Effector memory CD8-positive, alpha-beta T cell (primary cell): ENCODE results near the gene ZNF138.
"Not testable (repeated sequence)": the region's sequence is repeated elsewhere in the genome, so short reads cannot be mapped to it uniquely, and the experiment has no call there.

Experiments used
- ATAC-seq: fragments of 150-1000 bp; cut with Tn5 transposase; replicated peaks from 2 replicates; pipeline ENCODE4 v1.10.0; 2021; ENCODE audit warnings: mild to moderate bottlenecking, moderate library complexity
- DNase-seq, 3 experiments: peaks; one replicate each; pipeline ENCODE4 v3.0.0; 2021
- H3K27ac Mint-ChIP-seq, 2 donors: one replicate each; pipeline ENCODE4 v1.8.0; 2022; ENCODE audit warnings: mild to moderate bottlenecking in 2 of 2, mixed read lengths in 2 of 2, moderate library complexity in 2 of 2
- H3K27me3 Mint-ChIP-seq, 2 donors: one replicate each; pipeline ENCODE4 v1.8.0; 2022; ENCODE audit warnings: mixed read lengths in 2 of 2
- H3K36me3 Mint-ChIP-seq: one replicate; pipeline ENCODE4 v1.8.0; 2022; ENCODE audit warnings: mild to moderate bottlenecking, moderate library complexity, mixed read lengths; ENCODE audit not compliant: insufficient read depth
- H3K4me1 Mint-ChIP-seq, 2 donors: one replicate each; pipeline ENCODE4 v1.8.0; 2022; ENCODE audit warnings: low read depth in 2 of 2, mixed read lengths in 2 of 2
- H3K4me3 Mint-ChIP-seq, 2 donors: one replicate each; pipeline ENCODE4 v1.8.0; 2022; ENCODE audit warnings: mild to moderate bottlenecking in 2 of 2, mixed read lengths in 2 of 2, moderate library complexity in 2 of 2
- H3K9me3 Mint-ChIP-seq, 2 donors: one replicate each; pipeline ENCODE4 v1.8.0; 2022; ENCODE audit warnings: mixed read lengths in 2 of 2
- total RNA-seq, 9 experiments: gene quantifications; one replicate each; lab custom pipeline; 2026; lab: John Stamatoyannopoulos, UW

The ZNF138 gene
- 9.4 to 36.4 (median 14.3) reads per million in 9 experiments for total RNA-seq

DNA sequence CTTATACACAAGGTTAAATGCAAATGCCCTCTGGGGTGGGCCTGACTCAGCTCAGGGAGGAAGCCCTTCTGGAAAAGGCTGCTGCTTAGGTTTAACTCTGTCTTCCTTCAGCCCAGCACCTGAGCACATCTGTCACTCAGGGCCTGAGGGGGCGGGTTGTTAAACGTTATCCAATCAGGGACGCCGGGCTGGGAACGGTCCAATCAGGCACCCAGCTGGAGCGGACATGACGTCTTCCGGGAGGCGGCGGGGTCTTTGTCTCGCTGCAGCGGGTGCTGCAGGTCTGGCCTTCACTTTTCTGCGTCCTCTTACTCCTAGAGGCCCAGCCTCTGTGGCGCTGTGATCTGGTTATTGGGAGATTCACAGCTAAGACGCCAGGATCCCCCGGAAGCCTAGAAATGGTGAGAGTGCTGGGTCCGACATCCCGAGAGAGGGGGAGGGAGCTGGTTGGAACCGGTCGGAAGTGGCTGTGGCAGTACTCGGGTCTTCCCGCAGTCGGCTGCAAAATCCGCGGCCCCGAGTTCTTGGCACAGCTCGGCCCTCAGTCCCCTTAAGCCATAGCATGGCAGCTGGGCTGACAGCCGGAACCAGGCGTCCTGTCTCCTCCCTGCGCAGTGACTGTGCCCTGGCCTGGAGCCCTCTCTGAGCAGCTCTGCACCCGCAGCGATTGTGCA is at the start of gene ZNF138:
Gene ZNF138 (plus strand): TSS at position 258 of the 674 bp plus-strand sequence. CDS start 141 bp downstream, at position 399.
- DNase-seq, result peak; percentile 89 to 93 (median 91)
- ATAC-seq, result peak; percentile 98
- Mint-ChIP-seq H3K4me3 (peak within 1 kb of the TSS; percentile 98), H3K4me1 (peaks cover 10 to 18% of the 10 kb centered on the region in 2 donors), H3K36me3 (peaks cover 22% of the 10 kb centered on the region), H3K27ac (peak within 1 kb of the TSS; percentile 99), H3K27me3 (no peaks in the 10 kb centered on the region), H3K9me3 (no peaks in the 10 kb centered on the region)

DNA sequence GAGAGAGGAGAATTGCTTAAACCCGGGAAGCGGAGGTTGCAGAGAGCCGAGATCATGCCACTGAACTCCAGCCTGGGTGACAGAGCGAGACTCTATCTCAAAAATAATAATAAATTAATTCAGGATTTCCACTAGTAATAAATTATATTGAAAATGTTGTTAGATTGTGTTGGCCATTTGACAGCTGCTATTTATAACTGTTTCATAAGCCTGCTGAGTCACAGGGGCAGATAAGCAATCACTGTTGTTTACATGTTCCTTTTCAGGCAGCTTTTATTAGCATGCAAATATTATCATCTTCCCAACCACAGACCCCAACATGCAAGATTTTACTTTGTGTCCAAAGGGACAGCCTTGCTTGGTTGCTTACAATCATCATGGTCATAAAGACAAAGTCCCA is 49.5 kb upstream of the ZNF138 start:
- no peaks in the 10 kb centered on the region for H3K9me3 Mint-ChIP-seq
- ATAC-seq, result no peak
- H3K4me3 Mint-ChIP-seq, result no peak overlapping the region
- H3K36me3 Mint-ChIP-seq, result no peaks in the 10 kb centered on the region
- DNase-seq, result no peak
- H3K27me3 Mint-ChIP-seq, result no peaks in the 10 kb centered on the region
- no peaks in the 10 kb centered on the region for H3K4me1 Mint-ChIP-seq
- no peak overlapping the region for H3K27ac Mint-ChIP-seq

DNA sequence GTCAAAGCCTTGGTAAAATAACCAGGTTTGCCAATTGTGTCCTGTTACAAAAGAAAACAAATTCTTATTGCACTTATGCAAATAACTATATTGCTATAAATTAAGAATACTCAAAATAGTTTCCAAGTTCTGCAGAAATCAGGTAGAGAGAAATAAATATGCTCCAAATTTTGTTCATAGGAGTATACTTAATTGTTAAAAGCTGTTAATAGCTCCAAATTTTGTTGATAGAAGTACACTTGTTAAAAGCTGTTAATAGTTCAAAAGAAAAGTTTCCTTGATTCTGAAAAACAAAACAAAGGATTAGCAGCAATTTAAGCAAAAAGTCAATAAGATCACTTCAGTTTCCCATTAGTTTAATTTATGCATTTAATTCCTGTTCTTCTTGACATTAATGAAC is 46.4 kb upstream of the ZNF138 start:
- Mint-ChIP-seq H3K27ac (no peak overlapping the region), H3K36me3 (no peaks in the 10 kb centered on the region), H3K4me3 (no peak overlapping the region), H3K4me1 (no peaks in the 10 kb centered on the region), H3K27me3 (no peaks in the 10 kb centered on the region), H3K9me3 (no peaks in the 10 kb centered on the region)
- no peak for DNase-seq
- no peak for ATAC-seq

GRCh38 chr7:64753032-64753431 is 41.2 kb upstream of the ZNF138 start:
- no peaks in the 10 kb centered on the region for H3K36me3 Mint-ChIP-seq
- ATAC-seq, result no peak
- no peaks in the 10 kb centered on the region for H3K9me3 Mint-ChIP-seq
- no peak for DNase-seq
- H3K4me1 Mint-ChIP-seq, result no peaks in the 10 kb centered on the region
- H3K27me3 Mint-ChIP-seq, result no peaks in the 10 kb centered on the region
- no peak overlapping the region for H3K27ac Mint-ChIP-seq
- no peak overlapping the region for H3K4me3 Mint-ChIP-seq

DNA sequence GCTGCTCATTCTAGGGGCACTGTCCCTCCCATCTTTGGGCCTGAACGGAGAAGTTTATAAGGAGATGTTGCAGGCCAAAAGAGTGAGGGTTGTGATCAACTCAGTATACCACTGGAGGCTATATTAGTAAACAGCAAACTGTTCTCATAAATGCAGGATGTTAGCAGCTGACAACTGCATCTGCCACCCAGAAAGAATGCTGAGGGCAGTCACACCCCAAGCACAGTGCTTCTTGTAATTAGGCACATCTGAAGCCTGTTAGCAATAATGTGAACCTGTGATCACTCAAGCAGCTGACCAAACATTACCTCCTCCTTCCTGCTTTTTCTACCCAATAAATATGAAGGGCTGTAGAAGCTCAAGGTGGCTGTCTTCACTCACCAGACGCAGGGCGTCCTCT is 38.4 kb upstream of the ZNF138 start:
- no peaks in the 10 kb centered on the region for H3K4me1 Mint-ChIP-seq
- H3K4me3 Mint-ChIP-seq, result no peak overlapping the region
- H3K9me3 Mint-ChIP-seq, result no peaks in the 10 kb centered on the region
- no peaks in the 10 kb centered on the region for H3K36me3 Mint-ChIP-seq
- H3K27me3 Mint-ChIP-seq, result no peaks in the 10 kb centered on the region
- DNase-seq (no peak), ATAC-seq (no peak)
- no peak overlapping the region for H3K27ac Mint-ChIP-seq

DNA sequence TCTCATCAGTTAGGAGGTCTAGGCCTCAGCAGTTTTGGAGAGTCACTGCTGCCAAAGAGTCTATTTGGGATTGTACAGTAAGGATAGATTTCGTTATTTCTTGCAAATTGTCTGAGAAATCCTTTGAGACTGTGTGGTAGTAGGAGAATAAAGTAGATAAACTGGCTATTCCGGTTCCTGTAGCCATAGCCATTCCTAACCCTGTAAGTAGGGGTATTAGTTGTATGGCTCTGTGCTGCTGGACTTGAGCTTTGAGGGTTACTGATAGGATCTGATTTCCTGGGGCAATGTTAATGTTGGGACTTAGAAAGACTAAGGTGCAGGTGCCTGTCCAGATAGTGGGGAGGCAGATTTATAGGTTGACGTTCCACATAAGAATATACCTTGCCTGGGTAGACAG is 36.1 kb upstream of the ZNF138 start:
- Mint-ChIP-seq H3K4me1 (no peaks in the 10 kb centered on the region), H3K27ac (no peak overlapping the region), H3K27me3 (no peaks in the 10 kb centered on the region), H3K9me3 (no peaks in the 10 kb centered on the region), H3K36me3 (no peaks in the 10 kb centered on the region), H3K4me3 (no peak overlapping the region)
- DNase-seq, result no peak
- no peak for ATAC-seq

DNA sequence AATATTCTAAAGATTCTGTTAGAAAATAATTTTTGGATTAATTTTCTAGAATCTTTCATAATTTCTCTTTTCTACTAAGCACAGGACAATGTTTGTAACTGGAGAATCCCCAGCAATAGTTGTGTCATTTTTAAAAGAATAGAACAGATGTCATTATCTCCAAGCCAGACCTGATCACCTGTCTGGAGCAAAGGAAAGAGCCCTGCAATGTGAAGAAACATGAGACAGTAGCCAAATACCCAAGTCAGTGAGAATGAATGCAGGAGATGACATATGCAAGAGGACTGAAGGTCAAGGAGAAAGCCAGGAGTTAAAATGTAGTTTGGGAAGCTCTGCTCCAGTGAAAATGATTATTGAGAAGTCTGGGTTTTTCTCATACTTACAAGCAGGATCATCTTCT is 25.4 kb upstream of the ZNF138 start:
- H3K4me1 Mint-ChIP-seq, result peaks cover 0 to under 1% of the 10 kb centered on the region in 2 donors
- DNase-seq (no peak), ATAC-seq (no peak)
- no peak overlapping the region for H3K27ac Mint-ChIP-seq
- H3K9me3 Mint-ChIP-seq, result no peaks in the 10 kb centered on the region
- H3K36me3 Mint-ChIP-seq, result no peaks in the 10 kb centered on the region
- no peaks in the 10 kb centered on the region for H3K27me3 Mint-ChIP-seq
- H3K4me3 Mint-ChIP-seq, result no peak overlapping the region

DNA sequence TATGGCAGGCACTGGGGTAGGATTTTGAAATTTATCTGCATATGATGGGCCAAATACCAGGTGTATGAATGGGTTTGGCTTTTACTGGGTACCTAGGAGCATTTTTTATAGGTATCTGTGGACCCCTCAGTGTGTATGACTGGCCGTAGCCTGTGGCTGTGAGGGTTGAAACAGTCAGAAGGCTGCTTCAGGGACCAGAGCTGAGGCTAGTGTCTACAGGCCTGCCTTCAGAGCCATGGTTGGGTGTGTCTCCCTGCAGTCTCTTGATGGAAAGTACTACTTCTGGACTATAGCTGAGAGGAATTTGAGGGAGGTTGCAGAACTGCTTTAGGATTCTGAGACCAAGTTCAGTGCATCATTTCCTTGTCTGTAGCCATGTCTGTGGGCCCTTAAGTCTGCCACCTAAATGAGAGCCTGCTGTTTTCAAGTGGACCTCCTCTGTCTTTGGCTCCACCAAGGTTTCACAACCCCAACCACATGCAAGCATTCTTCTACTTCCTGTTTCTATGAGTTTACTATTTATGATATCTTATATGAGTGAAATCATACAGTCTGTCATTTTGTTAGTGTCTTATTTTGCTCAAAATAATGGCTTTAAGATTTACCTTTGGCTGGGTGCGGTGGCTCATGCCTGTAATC is 19.9 kb upstream of the ZNF138 start:
- ATAC-seq (no peak), DNase-seq (no peak)
- H3K9me3 Mint-ChIP-seq, result no peaks in the 10 kb centered on the region
- peak overlapping the region in 1 of 2 donors; percentile 83 for H3K27ac Mint-ChIP-seq
- H3K27me3 Mint-ChIP-seq, result no peaks in the 10 kb centered on the region
- no peaks in the 10 kb centered on the region for H3K36me3 Mint-ChIP-seq
- peaks cover 2 to 9% of the 10 kb centered on the region in 2 donors for H3K4me1 Mint-ChIP-seq
- H3K4me3 Mint-ChIP-seq, result no peak overlapping the region

GRCh38 chr7:64775289-64775688 is 18.9 kb upstream of the ZNF138 start:
- Mint-ChIP-seq H3K36me3 (no peaks in the 10 kb centered on the region), H3K27ac (peak overlapping the region in 1 of 2 donors; percentile 83), H3K9me3 (no peaks in the 10 kb centered on the region), H3K4me3 (no peak overlapping the region), H3K4me1 (peaks cover 2 to 9% of the 10 kb centered on the region in 2 donors), H3K27me3 (no peaks in the 10 kb centered on the region)
- ATAC-seq, result no peak
- no peak for DNase-seq

GRCh38 chr7:64784842-64785241 is 9.4 kb upstream of the ZNF138 start:
- H3K9me3 Mint-ChIP-seq, DNase-seq, H3K36me3 Mint-ChIP-seq, ATAC-seq, H3K4me1 Mint-ChIP-seq, H3K4me3 Mint-ChIP-seq, H3K27ac Mint-ChIP-seq: not testable (repeated sequence)
- peaks cover 12% of the 10 kb centered on the region in 2 donors for H3K27me3 Mint-ChIP-seq

DNA sequence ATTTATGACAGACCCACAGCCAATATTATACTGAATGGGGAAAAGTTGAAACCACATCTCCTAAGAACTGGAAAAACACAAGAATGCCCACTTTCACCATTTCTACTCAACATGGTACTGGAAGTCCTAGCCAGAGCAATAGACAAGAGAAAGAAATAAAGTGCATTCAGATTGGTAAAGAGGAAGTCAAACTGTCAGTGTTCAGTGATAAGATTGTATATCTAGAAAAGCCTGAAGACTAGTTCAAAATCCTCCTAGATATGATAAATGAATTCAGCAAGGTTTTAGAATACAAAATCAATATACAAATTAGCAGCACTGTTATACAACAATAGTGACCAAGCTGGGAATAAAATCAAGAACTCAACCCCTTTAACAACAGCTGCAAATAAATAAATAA is 6.9 kb upstream of the ZNF138 start:
- no peak for DNase-seq
- Mint-ChIP-seq H3K4me1 (no peaks in the 10 kb centered on the region), H3K27ac (no peak overlapping the region), H3K27me3 (peaks cover 12% of the 10 kb centered on the region in 2 donors), H3K36me3 (no peaks in the 10 kb centered on the region), H3K4me3 (no peak overlapping the region), H3K9me3 (no peaks in the 10 kb centered on the region)
- ATAC-seq, result no peak

- H3K9me3 Mint-ChIP-seq, ATAC-seq, H3K4me3 Mint-ChIP-seq, H3K36me3 Mint-ChIP-seq, H3K4me1 Mint-ChIP-seq, H3K27ac Mint-ChIP-seq, DNase-seq: not testable (repeated sequence)
- peaks cover 12% of the 10 kb centered on the region in 2 donors for H3K27me3 Mint-ChIP-seq
Measured at GRCh38 chr7:64789241-64789640, 5.0 kb upstream of the ZNF138 start.

DNA sequence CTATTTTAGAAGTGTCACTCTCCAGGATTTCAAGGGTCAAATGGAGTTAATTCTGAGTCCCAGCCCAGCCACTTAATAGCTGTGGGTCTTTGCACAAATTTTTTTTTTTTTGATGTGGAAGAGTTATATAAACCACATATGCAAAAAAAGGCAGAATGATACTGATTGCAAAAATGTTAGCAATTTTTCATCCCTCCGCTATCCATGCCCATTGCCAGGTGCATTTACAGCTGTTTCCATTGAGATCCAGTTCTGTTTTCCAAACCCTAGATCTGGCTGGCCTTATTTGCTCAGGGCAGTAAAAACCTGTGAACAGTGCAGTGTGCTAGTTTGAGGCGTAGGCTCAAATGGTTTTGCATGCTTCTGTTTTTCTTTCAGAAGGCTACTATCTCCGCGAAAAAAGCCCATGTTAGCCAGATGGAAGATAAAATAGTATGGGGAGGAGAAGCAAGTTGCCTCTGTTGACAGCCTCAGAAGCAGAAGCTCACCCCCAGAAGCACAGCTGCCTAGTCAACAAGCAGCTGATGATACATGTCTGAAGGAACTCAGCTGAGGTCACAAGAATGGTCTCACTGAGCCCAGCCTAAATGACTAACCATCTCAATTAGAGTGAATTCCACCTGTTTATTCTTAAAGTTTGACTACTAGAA is 997 bp upstream of the ZNF138 start:
- Mint-ChIP-seq H3K27ac (peak overlapping the region; percentile 99), H3K36me3 (peaks cover 13% of the 10 kb centered on the region), H3K9me3 (no peaks in the 10 kb centered on the region), H3K4me3 (peak overlapping the region; percentile 44 to 98), H3K27me3 (no peaks in the 10 kb centered on the region), H3K4me1 (peaks cover 10 to 17% of the 10 kb centered on the region in 2 donors)
- ATAC-seq, result no peak
- DNase-seq, result no peak

- no peak for ATAC-seq
- Mint-ChIP-seq H3K36me3 (peaks cover 30% of the 10 kb centered on the region), H3K9me3 (no peaks in the 10 kb centered on the region), H3K27me3 (no peaks in the 10 kb centered on the region), H3K4me1 (peaks cover 12 to 25% of the 10 kb centered on the region in 2 donors), H3K27ac (peak overlapping the region; percentile 99), H3K4me3 (peak overlapping the region; percentile 98)
- no peak for DNase-seq
Measured at GRCh38 chr7:64795176-64795575, 948 bp downstream of the ZNF138 start.
